ENCODE results near the gene APLP2.
"Not testable (repeated sequence)": the region's sequence is repeated elsewhere in the genome, so short reads cannot be mapped to it uniquely, and the experiment has no call there.

APLP2 gene

DNA sequence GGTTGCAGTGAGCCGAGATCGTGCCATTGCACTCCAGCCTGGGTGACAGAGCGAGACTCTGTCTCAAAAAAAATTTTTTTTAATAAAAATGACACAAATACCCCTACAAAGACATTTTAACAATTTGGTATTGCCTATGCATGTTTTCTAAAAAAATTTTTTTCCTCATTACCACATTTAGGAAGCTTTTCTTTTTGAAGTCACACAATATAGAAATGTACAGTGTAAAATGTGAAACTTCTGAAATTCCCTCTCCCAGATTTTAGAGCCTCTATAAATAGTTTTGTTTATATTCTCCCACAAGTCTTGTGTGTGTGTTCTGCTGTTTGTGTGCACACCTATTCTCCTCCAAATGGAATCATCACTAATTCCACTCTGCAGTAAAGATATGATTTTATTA, 97.5 kb downstream of the APLP2 start:
- Histone ChIP-seq H3K4me3 (ENCODE audit: control insufficient read depth in 1 of 7, extremely low read depth in 1 of 7, insufficient read depth in 4 of 7, low read depth in 2 of 7, low read length in 6 of 7) (no peak overlapping the region), H3K9me3 (ENCODE audit: control extremely low read depth in 1 of 5, control insufficient read depth in 4 of 5, insufficient read depth in 2 of 5, low read depth in 1 of 5, low read length in 4 of 5) (no peaks in the 10 kb centered on the region), H3K36me3 (ENCODE audit: control insufficient read depth in 4 of 4, insufficient read depth in 4 of 4, low read length in 3 of 4) (no peaks in the 10 kb centered on the region), H3K27me3 (replicated peaks in 2 of 5; ENCODE audit: control insufficient read depth in 4 of 5, insufficient read depth in 5 of 5, low read length in 4 of 5) (peaks cover 0 to 17% (median 5%) of the 10 kb centered on the region in 5 experiments), H3K4me1 (ENCODE audit: control extremely low read depth in 1 of 4, control insufficient read depth in 4 of 4, insufficient read depth in 4 of 4, low read length in 3 of 4) (no peaks in the 10 kb centered on the region), H3K27ac (ENCODE audit: insufficient read depth in 1 of 2, low read depth in 1 of 2, low read length in 2 of 2, poor library complexity in 1 of 2, severe bottlenecking in 2 of 2) (no peak overlapping the region)
- no peak for DNase-seq
- POLR2A ChIA-PET = no interaction called here
- CTCF ChIA-PET = interaction anchor here (0.9 kb wide), 1 partner anchor 24 kb away, joined by 4 read pairs; no protein-coding TSS in a partner anchor
- WGBS (ENCODE audit: insufficient coverage) = 100% methylated on average over 3 of the region's 3 CpGs

DNA sequence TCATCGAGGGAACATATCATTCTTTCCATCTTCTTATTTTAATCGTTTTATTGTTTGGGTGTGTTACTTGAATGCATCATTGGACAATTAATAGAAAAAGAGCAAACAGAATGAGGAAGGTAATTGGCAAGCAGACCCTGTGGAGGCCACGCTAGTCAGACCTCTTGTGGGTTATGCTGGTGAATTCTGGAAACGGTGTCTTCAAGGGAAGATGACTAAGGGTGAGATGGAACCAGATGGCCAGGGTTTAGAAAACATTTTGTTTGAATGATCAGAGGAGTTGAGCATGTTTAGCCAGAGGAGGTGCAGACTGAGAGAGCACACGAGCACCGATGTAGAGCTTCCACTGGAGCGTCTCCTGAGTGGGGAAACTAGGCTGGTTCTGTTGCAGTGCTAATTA, 98.4 kb downstream of the APLP2 start:
- POLR2A ChIA-PET = no interaction called here
- Histone ChIP-seq H3K27ac (ENCODE audit: insufficient read depth in 1 of 2, low read depth in 1 of 2, low read length in 2 of 2, poor library complexity in 1 of 2, severe bottlenecking in 2 of 2) (no peak overlapping the region), H3K9me3 (ENCODE audit: control extremely low read depth in 1 of 5, control insufficient read depth in 4 of 5, insufficient read depth in 2 of 5, low read depth in 1 of 5, low read length in 4 of 5) (no peaks in the 10 kb centered on the region), H3K36me3 (ENCODE audit: control insufficient read depth in 4 of 4, insufficient read depth in 4 of 4, low read length in 3 of 4) (no peaks in the 10 kb centered on the region), H3K27me3 (replicated peaks in 2 of 5; ENCODE audit: control insufficient read depth in 4 of 5, insufficient read depth in 5 of 5, low read length in 4 of 5) (peaks cover 0 to 7% (median 4%) of the 10 kb centered on the region in 5 experiments), H3K4me1 (ENCODE audit: control extremely low read depth in 1 of 4, control insufficient read depth in 4 of 4, insufficient read depth in 4 of 4, low read length in 3 of 4) (no peaks in the 10 kb centered on the region), H3K4me3 (ENCODE audit: control insufficient read depth in 1 of 7, extremely low read depth in 1 of 7, insufficient read depth in 4 of 7, low read depth in 2 of 7, low read length in 6 of 7) (no peak overlapping the region)
- DNase-seq = peak in 2 of 3 donors; percentile 20 to 32
- CTCF ChIA-PET = interaction anchor here (0.9 kb wide), 1 partner anchor 23 kb away, joined by 4 read pairs; no protein-coding TSS in a partner anchor
- 96% methylated on average over 4 of the region's 7 CpGs for WGBS (ENCODE audit: insufficient coverage)

DNA sequence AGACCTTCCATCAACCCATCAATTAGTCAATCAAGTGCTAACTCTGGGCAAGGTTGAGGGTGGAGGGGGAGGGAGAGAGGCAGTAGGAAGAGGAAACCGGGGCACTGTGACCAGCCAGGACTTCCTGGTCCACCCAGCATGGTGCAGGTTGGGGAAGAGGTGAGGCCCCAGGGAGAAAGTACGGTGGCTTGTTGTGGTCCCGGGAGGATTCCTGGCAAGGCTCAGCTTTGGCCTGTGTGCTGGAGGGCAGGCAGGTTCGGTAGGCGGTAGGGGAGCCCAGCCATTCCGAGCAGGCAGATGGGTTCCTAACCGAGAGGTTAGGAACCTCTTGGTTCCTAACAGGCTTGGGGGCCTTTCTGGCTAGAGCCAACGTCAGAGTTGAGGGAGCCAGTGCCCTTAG, 100.7 kb downstream of the APLP2 start:
- CTCF ChIA-PET = no interaction called here
- DNase-seq = no peak
- H3K36me3 ChIP-seq (ENCODE audit: control insufficient read depth in 4 of 4, insufficient read depth in 4 of 4, low read length in 3 of 4) = no peaks in the 10 kb centered on the region
- peaks cover 0 to 6% (median 0%) of the 10 kb centered on the region in 5 experiments for H3K9me3 ChIP-seq (ENCODE audit: control extremely low read depth in 1 of 5, control insufficient read depth in 4 of 5, insufficient read depth in 2 of 5, low read depth in 1 of 5, low read length in 4 of 5)
- H3K27me3 ChIP-seq (replicated peaks in 2 of 5; ENCODE audit: control insufficient read depth in 4 of 5, insufficient read depth in 5 of 5, low read length in 4 of 5) = peaks cover 0 to 2% (median 0%) of the 10 kb centered on the region in 5 experiments
- no peak overlapping the region for H3K4me3 ChIP-seq (ENCODE audit: control insufficient read depth in 1 of 7, extremely low read depth in 1 of 7, insufficient read depth in 4 of 7, low read depth in 2 of 7, low read length in 6 of 7)
- no peak overlapping the region for H3K27ac ChIP-seq (ENCODE audit: insufficient read depth in 1 of 2, low read depth in 1 of 2, low read length in 2 of 2, poor library complexity in 1 of 2, severe bottlenecking in 2 of 2)
- WGBS (ENCODE audit: insufficient coverage) = 93% methylated on average over 8 of the region's 8 CpGs
- no peaks in the 10 kb centered on the region for H3K4me1 ChIP-seq (ENCODE audit: control extremely low read depth in 1 of 4, control insufficient read depth in 4 of 4, insufficient read depth in 4 of 4, low read length in 3 of 4)
- POLR2A ChIA-PET = no interaction called here

DNA sequence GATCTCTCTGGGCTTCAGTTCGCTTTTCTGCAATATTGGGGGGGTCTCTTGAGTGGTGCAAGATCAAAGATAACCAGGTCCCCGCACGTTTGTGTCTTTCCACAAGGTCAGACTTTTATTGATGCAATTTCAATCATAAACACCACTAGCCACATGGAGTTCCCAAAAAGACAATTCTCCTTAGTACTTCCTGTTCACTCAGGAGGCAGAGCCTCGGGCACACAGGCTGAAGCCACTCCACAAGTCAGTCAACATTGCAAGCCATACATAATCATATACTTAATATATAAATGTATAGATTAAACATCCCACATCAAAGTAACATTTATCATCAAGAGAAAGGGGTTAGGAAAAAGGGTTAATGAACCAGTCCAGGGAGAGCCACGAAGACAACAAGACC, 101.8 kb downstream of the APLP2 start:
- H3K4me3 ChIP-seq (ENCODE audit: control insufficient read depth in 1 of 7, extremely low read depth in 1 of 7, insufficient read depth in 4 of 7, low read depth in 2 of 7, low read length in 6 of 7) = no peak overlapping the region
- H3K27ac ChIP-seq (ENCODE audit: insufficient read depth in 1 of 2, low read depth in 1 of 2, low read length in 2 of 2, poor library complexity in 1 of 2, severe bottlenecking in 2 of 2) = no peak overlapping the region
- H3K4me1 ChIP-seq (ENCODE audit: control extremely low read depth in 1 of 4, control insufficient read depth in 4 of 4, insufficient read depth in 4 of 4, low read length in 3 of 4) = no peaks in the 10 kb centered on the region
- H3K27me3 ChIP-seq (replicated peaks in 2 of 5; ENCODE audit: control insufficient read depth in 4 of 5, insufficient read depth in 5 of 5, low read length in 4 of 5) = no peaks in the 10 kb centered on the region
- H3K9me3 ChIP-seq (ENCODE audit: control extremely low read depth in 1 of 5, control insufficient read depth in 4 of 5, insufficient read depth in 2 of 5, low read depth in 1 of 5, low read length in 4 of 5) = peaks cover 0 to 6% (median 0%) of the 10 kb centered on the region in 5 experiments
- WGBS (ENCODE audit: insufficient coverage) = 87% methylated on average over 3 of the region's 5 CpGs
- CTCF ChIA-PET = no interaction called here
- no peak for DNase-seq
- POLR2A ChIA-PET = no interaction called here
- H3K36me3 ChIP-seq (ENCODE audit: control insufficient read depth in 4 of 4, insufficient read depth in 4 of 4, low read length in 3 of 4) = no peaks in the 10 kb centered on the region

DNA sequence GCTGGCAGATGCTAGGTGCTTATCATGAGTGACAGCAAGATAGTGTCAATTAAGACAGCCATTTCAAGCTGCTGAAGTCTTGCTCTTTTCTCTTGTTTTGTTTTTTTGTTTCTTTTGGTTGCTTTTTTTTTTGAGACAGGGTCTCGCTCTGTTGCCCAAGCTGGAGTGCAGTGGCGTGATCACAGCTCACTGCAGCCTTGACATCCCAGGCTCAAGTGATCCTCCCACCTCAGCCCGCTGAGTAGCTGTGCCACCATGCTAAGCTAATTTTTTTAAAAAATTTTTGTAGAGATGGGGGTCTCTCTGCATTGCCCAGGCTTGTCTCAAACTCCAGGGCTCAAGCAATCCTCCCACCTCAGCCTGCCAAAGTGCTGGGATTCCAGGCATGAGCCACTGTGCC, 102.3 kb downstream of the APLP2 start:
- CTCF ChIA-PET; H3K4me1 ChIP-seq (ENCODE audit: control extremely low read depth in 1 of 4, control insufficient read depth in 4 of 4, insufficient read depth in 4 of 4, low read length in 3 of 4); H3K9me3 ChIP-seq (ENCODE audit: control extremely low read depth in 1 of 5, control insufficient read depth in 4 of 5, insufficient read depth in 2 of 5, low read depth in 1 of 5, low read length in 4 of 5); POLR2A ChIA-PET; H3K27ac ChIP-seq (ENCODE audit: insufficient read depth in 1 of 2, low read depth in 1 of 2, low read length in 2 of 2, poor library complexity in 1 of 2, severe bottlenecking in 2 of 2); H3K4me3 ChIP-seq (ENCODE audit: control insufficient read depth in 1 of 7, extremely low read depth in 1 of 7, insufficient read depth in 4 of 7, low read depth in 2 of 7, low read length in 6 of 7); H3K36me3 ChIP-seq (ENCODE audit: control insufficient read depth in 4 of 4, insufficient read depth in 4 of 4, low read length in 3 of 4); H3K27me3 ChIP-seq (replicated peaks in 2 of 5; ENCODE audit: control insufficient read depth in 4 of 5, insufficient read depth in 5 of 5, low read length in 4 of 5); DNase-seq: not testable (repeated sequence)
- WGBS (ENCODE audit: insufficient coverage) = 69% methylated on average over 3 of the region's 3 CpGs

DNA sequence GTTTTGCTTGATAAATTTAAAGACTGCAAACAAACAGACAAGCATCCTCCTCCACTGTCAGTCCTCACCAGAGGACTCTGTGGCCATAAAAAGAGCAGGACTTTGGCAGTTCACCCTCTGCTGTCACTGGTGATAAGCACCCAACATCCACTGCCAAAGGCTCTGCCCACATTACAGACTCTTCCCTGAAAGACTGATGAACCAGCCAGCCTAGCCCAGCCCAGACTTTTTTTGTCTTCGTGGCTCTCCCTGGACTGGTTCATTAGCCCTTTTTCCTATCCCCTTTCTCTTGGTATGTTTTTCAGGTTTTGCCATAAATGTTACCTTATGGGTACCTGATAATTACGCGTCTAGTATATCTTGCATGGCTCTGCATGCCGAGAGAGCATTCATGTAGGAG, 104.9 kb downstream of the APLP2 start:
- Histone ChIP-seq H3K36me3 (ENCODE audit: control insufficient read depth in 4 of 4, insufficient read depth in 4 of 4, low read length in 3 of 4) (no peaks in the 10 kb centered on the region), H3K27me3 (replicated peaks in 2 of 5; ENCODE audit: control insufficient read depth in 4 of 5, insufficient read depth in 5 of 5, low read length in 4 of 5) (no peaks in the 10 kb centered on the region), H3K27ac (ENCODE audit: insufficient read depth in 1 of 2, low read depth in 1 of 2, low read length in 2 of 2, poor library complexity in 1 of 2, severe bottlenecking in 2 of 2) (no peak overlapping the region), H3K4me1 (ENCODE audit: control extremely low read depth in 1 of 4, control insufficient read depth in 4 of 4, insufficient read depth in 4 of 4, low read length in 3 of 4) (no peaks in the 10 kb centered on the region), H3K4me3 (ENCODE audit: control insufficient read depth in 1 of 7, extremely low read depth in 1 of 7, insufficient read depth in 4 of 7, low read depth in 2 of 7, low read length in 6 of 7) (no peak overlapping the region), H3K9me3 (ENCODE audit: control extremely low read depth in 1 of 5, control insufficient read depth in 4 of 5, insufficient read depth in 2 of 5, low read depth in 1 of 5, low read length in 4 of 5) (peaks cover 0 to 6% (median 0%) of the 10 kb centered on the region in 5 experiments)
- ChIA-PET CTCF (no interaction called here), POLR2A (no interaction called here)
- WGBS (ENCODE audit: insufficient coverage) = 100% methylated on average over 3 of the region's 4 CpGs
- no peak for DNase-seq

DNA sequence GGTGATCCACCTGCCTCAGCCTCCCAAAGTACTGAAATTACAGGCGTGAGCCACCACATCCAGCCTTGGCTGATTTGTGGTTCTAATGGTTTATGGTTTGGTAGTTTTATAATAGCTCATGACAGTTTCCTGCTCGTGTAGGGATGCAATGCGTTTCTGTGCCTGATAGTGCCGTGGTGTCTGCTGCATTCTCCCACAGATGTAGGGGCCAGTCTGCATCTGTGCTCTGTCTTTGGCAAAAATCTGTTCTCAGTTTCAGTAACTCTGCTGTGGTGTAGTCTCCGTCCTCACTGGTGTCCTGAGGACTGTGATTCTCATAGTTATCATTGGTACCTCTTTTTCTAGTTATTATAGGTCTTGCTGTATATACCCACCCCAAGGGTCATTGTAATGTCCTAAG, 106.2 kb downstream of the APLP2 start:
- ChIA-PET POLR2A (no interaction called here), CTCF (no interaction called here)
- WGBS (ENCODE audit: insufficient coverage) = 95% methylated on average over 4 of the region's 5 CpGs
- Histone ChIP-seq H3K27me3 (replicated peaks in 2 of 5; ENCODE audit: control insufficient read depth in 4 of 5, insufficient read depth in 5 of 5, low read length in 4 of 5) (no peaks in the 10 kb centered on the region), H3K4me3 (ENCODE audit: control insufficient read depth in 1 of 7, extremely low read depth in 1 of 7, insufficient read depth in 4 of 7, low read depth in 2 of 7, low read length in 6 of 7) (no peak overlapping the region), H3K27ac (ENCODE audit: insufficient read depth in 1 of 2, low read depth in 1 of 2, low read length in 2 of 2, poor library complexity in 1 of 2, severe bottlenecking in 2 of 2) (no peak overlapping the region), H3K9me3 (ENCODE audit: control extremely low read depth in 1 of 5, control insufficient read depth in 4 of 5, insufficient read depth in 2 of 5, low read depth in 1 of 5, low read length in 4 of 5) (peaks cover 0 to 6% (median 0%) of the 10 kb centered on the region in 5 experiments), H3K4me1 (ENCODE audit: control extremely low read depth in 1 of 4, control insufficient read depth in 4 of 4, insufficient read depth in 4 of 4, low read length in 3 of 4) (no peaks in the 10 kb centered on the region), H3K36me3 (ENCODE audit: control insufficient read depth in 4 of 4, insufficient read depth in 4 of 4, low read length in 3 of 4) (no peaks in the 10 kb centered on the region)
- no peak for DNase-seq
